Smooth muscle cell (in vitro differentiated cells): Measurements from ENCODE around the gene TACC3. TPM values are rescaled to one million over a fixed set of nuclear protein-coding genes. Genes with fewer than 3 reads are reported as not detected.

Source experiments
- DNase-seq: peaks from one replicate; lab custom pipeline; 2025; ENCODE audit not compliant: unreplicated experiment; lab: John Stamatoyannopoulos, UW
- H2AFZ ChIP-seq: fragments of 200-600 bp; sonication (generic); 2 replicates; pipeline ENCODE4 v1.6.0; 2016; ENCODE audit warnings: antibody characterized with exemption, low read depth, mild to moderate bottlenecking
- H3F3A ChIP-seq: fragments of 200-600 bp; sonication (generic); 2 replicates; pipeline ENCODE4 v1.6.0; 2017; ENCODE audit warnings: antibody characterized with exemption, low read depth
- H3K27ac ChIP-seq: fragments of 200-600 bp; sonication (generic); 2 replicates; pipeline ENCODE4 v1.5.1; 2016; ENCODE audit warnings: low read depth, mild to moderate bottlenecking
- H3K27me3 ChIP-seq: fragments of 200-600 bp; sonication (generic); 2 replicates; pipeline ENCODE4 v1.6.1; 2016; ENCODE audit warnings: low read depth, mild to moderate bottlenecking
- H3K36me3 ChIP-seq: fragments of 200-600 bp; sonication (generic); 2 replicates; pipeline ENCODE4 v1.5.1; 2016; ENCODE audit warnings: low read depth
- H3K4me1 ChIP-seq: fragments of 200-600 bp; sonication (generic); 2 replicates; pipeline ENCODE4 v1.5.1; 2016; ENCODE audit warnings: low read depth
- H3K4me2 ChIP-seq: fragments of 200-600 bp; sonication (generic); 2 replicates; pipeline ENCODE4 v1.6.0; 2016; ENCODE audit warnings: mild to moderate bottlenecking
- H3K4me3 ChIP-seq: fragments of 200-600 bp; sonication (generic); 2 replicates; pipeline ENCODE4 v1.5.1; 2016; ENCODE audit warnings: mild to moderate bottlenecking
- H3K79me2 ChIP-seq: fragments of 200-600 bp; sonication (generic); 2 replicates; pipeline ENCODE4 v1.6.0; 2016; ENCODE audit warnings: low read depth, mild to moderate bottlenecking
- H3K9ac ChIP-seq: fragments of 200-600 bp; sonication (generic); 2 replicates; pipeline ENCODE4 v1.6.0; 2016; ENCODE audit warnings: low read depth
- H3K9me3 ChIP-seq: fragments of 200-600 bp; sonication (generic); replicated peaks from 2 replicates; pipeline ENCODE4 v1.5.1; 2016; ENCODE audit warnings: low read depth
- H4K20me1 ChIP-seq: fragments of 200-600 bp; sonication (generic); 2 replicates; pipeline ENCODE4 v1.6.0; 2016; ENCODE audit warnings: low read depth
- CTCF ChIP-seq: fragments of 200-600 bp; sonication (generic); IDR thresholded peaks from 2 replicates; pipeline ENCODE4 v1.5.1; 2017; ENCODE audit warnings: borderline replicate concordance, mild to moderate bottlenecking, antibody characterized with exemption; ENCODE audit not compliant: insufficient read depth, poor library complexity, severe bottlenecking
- WGBS: methylation state at CpG from one replicate; pipeline ENCODE4 v1.1.7; 2016; ENCODE audit warnings: low lambda C conversion rate; 5-methylcytosine and 5-hydroxymethylcytosine counted together
- polyA plus RNA-seq: library from polyadenylated mRNA; unstranded; fragments of >200 nt; fragmentation: Nextera tagmentation; extraction: Ambion mirVana; gene quantifications from 2 replicates; pipeline ENCODE4 v1.2.1, GENCODE V29; 2016
- total RNA-seq: library from RNA; depleted of rRNA; stranded (reverse); fragments of >200 nt; gene quantifications from 2 replicates; pipeline ENCODE4 v1.2.3, GENCODE V29; 2014

Gene TACC3
- total and polyA plus RNA-seq, 2 experiments from 2014 or later, result 12.5 to 19.4 TPM

GRCh38 chr4:1730532-1731135 is 9.3 kb downstream of the TACC3 start:
- no peaks in the 10 kb centered on the region for H3K36me3 ChIP-seq
- no peak overlapping the region for H3K27ac ChIP-seq
- H2AFZ ChIP-seq, result no peak overlapping the region
- H3K4me2 ChIP-seq, result no peak overlapping the region
- H3K9ac ChIP-seq, result no peak overlapping the region
- no peak overlapping the region for H3K4me3 ChIP-seq
- WGBS, result 93% methylated on average over 15 of the region's 16 CpGs
- DNase-seq, result no peak
- peaks cover 4% of the 10 kb centered on the region for H3K79me2 ChIP-seq
- no peaks in the 10 kb centered on the region for H3K4me1 ChIP-seq
- H3K27me3 ChIP-seq, result no peaks in the 10 kb centered on the region
- H3F3A ChIP-seq, result no peaks in the 10 kb centered on the region
- no peaks in the 10 kb centered on the region for H3K9me3 ChIP-seq
- no peak for TF ChIP-seq CTCF
- H4K20me1 ChIP-seq, result no peaks in the 10 kb centered on the region

GRCh38 chr4:1731180-1731579 is 9.9 kb downstream of the TACC3 start:
- H3K4me1 ChIP-seq, result no peaks in the 10 kb centered on the region
- no peak overlapping the region for H3K27ac ChIP-seq
- H3K4me3 ChIP-seq, result no peak overlapping the region
- no peaks in the 10 kb centered on the region for H3K36me3 ChIP-seq
- TF ChIP-seq CTCF, result no peak
- H3K27me3 ChIP-seq, result no peaks in the 10 kb centered on the region
- H4K20me1 ChIP-seq, result no peaks in the 10 kb centered on the region
- WGBS, result 88% methylated on average over 10 of the region's 10 CpGs
- H3F3A ChIP-seq, result no peaks in the 10 kb centered on the region
- no peak overlapping the region for H3K9ac ChIP-seq
- H3K79me2 ChIP-seq, result peaks cover 4% of the 10 kb centered on the region
- H3K9me3 ChIP-seq, result no peaks in the 10 kb centered on the region
- no peak for DNase-seq
- H2AFZ ChIP-seq, result no peak overlapping the region
- H3K4me2 ChIP-seq, result no peak overlapping the region

GRCh38 chr4:1732911-1733310 is 11.6 kb downstream of the TACC3 start:
- Histone ChIP-seq H3K27ac (no peak overlapping the region), H3K36me3 (no peaks in the 10 kb centered on the region), H3K79me2 (no peaks in the 10 kb centered on the region), H4K20me1 (no peaks in the 10 kb centered on the region), H3K4me3 (no peak overlapping the region), H3F3A (no peaks in the 10 kb centered on the region), H3K9ac (no peak overlapping the region), H3K9me3 (no peaks in the 10 kb centered on the region), H3K4me1 (no peaks in the 10 kb centered on the region), H3K27me3 (no peaks in the 10 kb centered on the region), H3K4me2 (no peak overlapping the region), H2AFZ (no peak overlapping the region)
- no peak for TF ChIP-seq CTCF
- DNase-seq, result no peak
- WGBS, result 97% methylated on average over 10 of the region's 10 CpGs

- no peak for TF ChIP-seq CTCF
- H3K27me3 ChIP-seq, result no peaks in the 10 kb centered on the region
- no peaks in the 10 kb centered on the region for H3F3A ChIP-seq
- H3K4me3 ChIP-seq, result no peak overlapping the region
- no peak overlapping the region for H3K9ac ChIP-seq
- no peaks in the 10 kb centered on the region for H3K9me3 ChIP-seq
- H4K20me1 ChIP-seq, result no peaks in the 10 kb centered on the region
- no peaks in the 10 kb centered on the region for H3K36me3 ChIP-seq
- no peaks in the 10 kb centered on the region for H3K4me1 ChIP-seq
- no peak overlapping the region for H3K27ac ChIP-seq
- no peaks in the 10 kb centered on the region for H3K79me2 ChIP-seq
- H2AFZ ChIP-seq, result no peak overlapping the region
- 96% methylated on average over 19 of the region's 20 CpGs for WGBS
- DNase-seq, result no peak
- no peak overlapping the region for H3K4me2 ChIP-seq
Measured at GRCh38 chr4:1735215-1735614, 13.9 kb downstream of the TACC3 start.
